Loucy (cell line): ENCODE data around the gene MAP3K15.

ENCODE experiments used
- CTCF ChIP-seq: fragments of 200-600 bp; sonication (generic); conservative IDR thresholded peaks from 2 replicates; pipeline ENCODE4 v1.5.1; 2014; ENCODE audit warnings: mild to moderate bottlenecking, antibody characterized with exemption, low read length
- EZH2phosphoT487 ChIP-seq: fragments of 200-600 bp; IDR thresholded peaks from 2 replicates; pipeline ENCODE4 v1.6.1; 2018; ENCODE audit warnings: antibody characterized with exemption, mild to moderate bottlenecking, moderate library complexity, borderline replicate concordance

DNA sequence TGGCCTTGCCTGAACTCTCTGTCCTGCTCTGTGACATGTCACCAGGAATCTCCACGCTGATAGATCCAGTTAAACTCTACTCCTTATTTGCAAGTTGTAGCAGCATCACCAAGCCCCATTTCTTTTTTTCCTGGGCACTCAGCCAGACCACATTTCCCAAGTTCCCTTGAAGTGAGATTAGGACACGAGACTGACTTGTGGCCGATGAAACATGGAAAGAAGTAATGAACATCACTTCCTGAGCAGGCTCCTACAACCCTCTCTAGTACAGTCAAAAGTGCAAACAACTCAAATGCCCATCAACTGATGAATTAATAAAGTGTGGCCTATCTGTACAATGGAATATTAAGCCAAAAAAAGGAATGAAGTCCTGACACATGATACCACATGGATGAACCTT is 74.6 kb downstream of the MAP3K15 start:
- no peak for TF ChIP-seq CTCF
- no peak for TF ChIP-seq EZH2phosphoT487
